ENCODE results near the gene TIMP2. TPM values are rescaled to one million over a fixed set of nuclear protein-coding genes. Genes with fewer than 3 reads are reported as not detected.

TIMP2 gene
- total and polyA plus RNA-seq, 8 donors = 158 to 313 (median 179) TPM

GRCh38 chr17:78958641-78959127 lies 33.5 kb upstream of the TIMP2 start:
- Histone ChIP-seq H3K27me3 (no peaks in the 10 kb centered on the region), H3K27ac (no peak overlapping the region), H3K4me3 (no peak overlapping the region), H3K36me3 (no peaks in the 10 kb centered on the region), H3K4me1 (peaks cover 0 to 9% of the 10 kb centered on the region in 2 donors), H3K9me3 (no peaks in the 10 kb centered on the region)
- DNase-seq = no peak
- no peak for TF ChIP-seq CTCF (IDR thresholded peaks at IDR 0.05)
- intact Hi-C loops (cut with DNase I) = no loop called here
- ATAC-seq = peak; percentile 11

GRCh38 chr17:78957128-78957527 lies 31.9 kb upstream of the TIMP2 start:
- H3K9me3 ChIP-seq = no peaks in the 10 kb centered on the region
- H3K27me3 ChIP-seq = no peaks in the 10 kb centered on the region
- intact Hi-C loops (cut with DNase I) = no loop called here
- ATAC-seq = no peak
- DNase-seq = peak in 1 of 4 donors; percentile 54
- peaks cover 0 to 9% of the 10 kb centered on the region in 2 donors for H3K4me1 ChIP-seq
- no peak overlapping the region for H3K27ac ChIP-seq
- H3K4me3 ChIP-seq = no peak overlapping the region
- no peaks in the 10 kb centered on the region for H3K36me3 ChIP-seq
- TF ChIP-seq CTCF (IDR thresholded peaks at IDR 0.05) = no peak

GRCh38 chr17:78956254-78956653 lies 31.1 kb upstream of the TIMP2 start:
- H3K9me3 ChIP-seq = peaks cover 0 to 5% of the 10 kb centered on the region in 2 donors
- peaks cover 0 to 6% of the 10 kb centered on the region in 2 donors for H3K4me1 ChIP-seq
- H3K27me3 ChIP-seq = no peaks in the 10 kb centered on the region
- TF ChIP-seq CTCF (IDR thresholded peaks at IDR 0.05) = no peak
- intact Hi-C loops (cut with DNase I) = no loop called here
- H3K27ac ChIP-seq = no peak overlapping the region
- DNase-seq (no peak), ATAC-seq (no peak)
- H3K36me3 ChIP-seq = no peaks in the 10 kb centered on the region
- no peak overlapping the region for H3K4me3 ChIP-seq

DNA sequence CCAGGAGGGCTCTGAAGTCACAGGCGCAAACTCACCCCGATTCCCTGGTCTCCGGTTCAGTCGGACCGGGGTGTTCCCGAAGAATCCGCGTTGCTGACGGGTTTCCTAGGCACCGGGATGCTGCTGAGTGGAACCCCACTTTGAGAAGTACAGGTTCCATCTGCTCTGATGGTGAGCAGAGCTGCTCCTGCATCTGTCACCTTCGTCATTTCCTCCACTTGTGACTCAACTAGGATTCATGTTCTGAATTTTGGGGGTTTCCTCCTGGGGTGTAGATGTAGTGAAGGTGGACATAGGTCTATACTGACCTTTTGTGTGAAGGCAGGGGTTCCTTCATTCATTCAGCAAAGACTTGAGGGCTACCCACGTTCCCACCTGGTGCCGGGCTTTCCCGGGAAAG lies 29.5 kb upstream of the TIMP2 start:
- Histone ChIP-seq H3K4me3 (no peak overlapping the region), H3K27me3 (no peaks in the 10 kb centered on the region), H3K27ac (no peak overlapping the region), H3K4me1 (no peaks in the 10 kb centered on the region), H3K9me3 (peaks cover 2 to 21% of the 10 kb centered on the region in 2 donors), H3K36me3 (no peaks in the 10 kb centered on the region)
- ATAC-seq (no peak), DNase-seq (no peak)
- intact Hi-C loops (cut with DNase I) = no loop called here
- TF ChIP-seq CTCF (IDR thresholded peaks at IDR 0.05) = no peak

DNA sequence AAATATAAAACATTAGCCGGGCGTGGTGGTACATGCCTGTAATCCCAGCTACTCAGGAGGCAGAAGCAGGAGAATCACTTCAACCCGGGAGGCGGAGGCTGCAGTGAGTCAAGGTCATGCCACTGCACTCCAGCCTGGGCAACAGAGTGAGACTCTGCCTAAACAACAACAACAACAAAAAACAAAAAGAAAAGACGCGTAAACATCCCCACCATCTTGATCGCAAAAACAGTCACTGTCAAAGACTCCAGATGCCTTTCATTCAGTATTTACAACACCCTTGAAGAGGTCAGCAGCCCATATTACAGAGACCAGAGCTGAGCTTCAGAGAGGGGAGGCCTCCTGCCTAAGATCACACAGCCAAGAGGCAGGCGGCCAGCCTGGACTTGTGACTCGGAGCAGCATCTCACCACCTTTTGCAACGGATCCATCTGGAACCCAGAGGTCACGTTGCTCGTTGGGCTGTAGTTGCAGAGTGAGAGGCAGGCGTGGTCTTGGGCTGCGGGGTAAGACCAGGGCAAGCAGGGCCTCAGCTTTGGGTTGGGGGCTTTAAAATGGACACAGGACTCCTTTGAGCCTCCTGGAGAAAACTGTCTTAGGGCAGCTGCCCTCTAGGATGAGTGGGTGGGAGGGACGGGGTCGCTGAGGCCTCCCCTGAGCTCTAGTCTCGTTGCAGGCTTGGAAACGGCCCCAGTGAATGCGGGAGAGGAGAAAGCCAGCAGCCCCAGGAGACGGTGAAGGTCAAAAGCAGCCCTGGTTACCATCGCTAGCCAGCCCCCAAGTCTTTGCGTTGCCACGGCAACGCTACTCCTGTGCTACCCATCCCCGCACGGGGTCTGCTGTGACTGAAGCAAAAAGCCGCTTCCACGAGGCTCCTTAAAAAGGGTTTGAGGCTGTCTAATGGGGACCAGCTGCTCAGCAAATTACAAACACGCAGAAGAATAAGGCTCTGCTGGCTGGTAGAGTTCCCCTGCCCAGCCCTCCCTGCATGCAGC lies 28.5 kb upstream of the TIMP2 start:
- no peak for ATAC-seq
- no peak for TF ChIP-seq CTCF (IDR thresholded peaks at IDR 0.05)
- Histone ChIP-seq H3K4me1 (no peaks in the 10 kb centered on the region), H3K27me3 (no peaks in the 10 kb centered on the region), H3K36me3 (no peaks in the 10 kb centered on the region), H3K4me3 (no peak overlapping the region), H3K9me3 (peaks cover 2 to 21% of the 10 kb centered on the region in 2 donors), H3K27ac (no peak overlapping the region)
- DNase-seq = no peak
- intact Hi-C loops (cut with DNase I) = no loop called here
